Activated naive CD8-positive, alpha-beta T cell treated with anti-CD3 and anti-CD28 coated beads, Interleukin-2, amount 10 ng/mL, durations not matched to agents 7 days and 5 days (primary cell): ENCODE measurements around the gene PPDPF. TPM values are rescaled to one million over a fixed set of nuclear protein-coding genes. Genes with fewer than 3 reads are reported as not detected.

ENCODE experiments used
- ATAC-seq: fragments of 150-1000 bp; cut with Tn5 transposase; one replicate; pipeline ENCODE4 v1.10.0; 2021; ENCODE audit warnings: low read depth, moderate library complexity
- POLR2A ChIA-PET: fragments of 350-600 bp; sonication (Branson Sonifier 250); formaldehyde crosslinking; loops from one replicate; lab custom pipeline; 2021; ENCODE audit warnings: antibody characterized with exemption; lab: Charles Lee
- DNase-seq: peaks from one replicate; pipeline ENCODE4 v3.0.0; 2021
- H3K27ac Mint-ChIP-seq: one replicate; pipeline ENCODE4 v1.8.0; 2022; ENCODE audit warnings: mild to moderate bottlenecking, mixed read lengths
- H3K27me3 Mint-ChIP-seq: one replicate; pipeline ENCODE4 v1.8.0; 2022; ENCODE audit warnings: mild to moderate bottlenecking, moderate library complexity, mixed read lengths
- H3K36me3 Mint-ChIP-seq: one replicate; pipeline ENCODE4 v1.8.0; 2021; ENCODE audit warnings: mild to moderate bottlenecking, mixed read lengths
- H3K4me1 Mint-ChIP-seq: one replicate; pipeline ENCODE4 v1.8.0; 2021; ENCODE audit warnings: mixed read lengths
- H3K4me3 Mint-ChIP-seq: one replicate; pipeline ENCODE4 v1.8.0; 2022; ENCODE audit warnings: mild to moderate bottlenecking, moderate library complexity, mixed read lengths
- H3K9me3 Mint-ChIP-seq: one replicate; pipeline ENCODE4 v1.8.0; 2021; ENCODE audit warnings: mixed read lengths
- total RNA-seq, 2 experiments: library from RNA; stranded (reverse); gene quantifications; one replicate each; pipeline ENCODE4 v1.2.3, GENCODE V29; 2021

PPDPF gene
- total RNA-seq, 2 experiments from 2014 or later, result 242 to 248 TPM

- Mint-ChIP-seq H3K9me3 (no peaks in the 10 kb centered on the region), H3K4me3 (no peak overlapping the region), H3K36me3 (no peaks in the 10 kb centered on the region), H3K27me3 (no peaks in the 10 kb centered on the region), H3K4me1 (no peaks in the 10 kb centered on the region), H3K27ac (no peak overlapping the region)
- DNase-seq, result no peak
- no peak for ATAC-seq
- POLR2A ChIA-PET, result interaction anchor here (1.2 kb wide), 1 partner anchor 9 kb away, joined by 5 read pairs; no protein-coding TSS in a partner anchor
These were observed 23.2 kb downstream of the PPDPF start for GRCh38 chr20:63543733-63544132.

- no peak overlapping the region for H3K4me3 Mint-ChIP-seq
- H3K4me1 Mint-ChIP-seq, result no peaks in the 10 kb centered on the region
- peaks cover 3% of the 10 kb centered on the region for H3K27me3 Mint-ChIP-seq
- H3K36me3 Mint-ChIP-seq, result no peaks in the 10 kb centered on the region
- no peaks in the 10 kb centered on the region for H3K9me3 Mint-ChIP-seq
- DNase-seq, result no peak
- POLR2A ChIA-PET, result interaction anchor here (1.2 kb wide), 1 partner anchor 9 kb away, joined by 5 read pairs; no protein-coding TSS in a partner anchor
- no peak for ATAC-seq
- no peak overlapping the region for H3K27ac Mint-ChIP-seq
These were observed 23.8 kb downstream of the PPDPF start for GRCh38 chr20:63544241-63544957.

DNA sequence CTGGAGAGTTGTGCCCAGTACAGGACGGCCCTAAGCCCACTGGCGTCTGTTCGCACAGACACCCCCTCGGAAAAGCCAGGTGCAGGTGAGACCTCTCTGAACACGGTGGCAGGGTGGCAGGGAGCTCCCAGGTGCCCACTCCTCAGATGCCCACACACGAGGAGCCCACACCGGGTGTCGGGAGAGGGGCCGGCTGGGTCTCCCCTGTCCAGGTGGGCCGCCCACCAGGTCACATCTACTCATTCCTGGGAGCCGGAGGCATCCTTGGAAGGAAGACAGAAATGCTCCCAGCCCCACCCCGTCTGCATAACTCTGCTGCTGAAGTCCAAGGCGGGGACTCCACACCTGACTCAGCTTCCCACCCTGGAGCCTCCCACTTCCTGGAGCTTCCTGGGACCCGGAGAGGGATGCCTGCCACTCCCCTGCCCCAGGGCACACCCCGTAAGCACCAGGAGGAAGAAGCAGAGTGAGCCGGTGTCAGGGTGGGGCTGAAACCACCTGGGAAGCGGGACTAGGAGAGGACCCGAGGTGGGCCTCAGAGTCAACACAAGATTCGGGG is 24.5 kb downstream of the PPDPF start:
- H3K4me3 Mint-ChIP-seq, result no peak overlapping the region
- no peaks in the 10 kb centered on the region for H3K4me1 Mint-ChIP-seq
- ATAC-seq, result no peak
- H3K27ac Mint-ChIP-seq, result no peak overlapping the region
- H3K9me3 Mint-ChIP-seq, result no peaks in the 10 kb centered on the region
- no peak for DNase-seq
- no peaks in the 10 kb centered on the region for H3K36me3 Mint-ChIP-seq
- H3K27me3 Mint-ChIP-seq, result peaks cover 9% of the 10 kb centered on the region
- POLR2A ChIA-PET, result no interaction called here

- POLR2A ChIA-PET, result interaction anchor here (1.1 kb wide), 1 partner anchor 25 kb away, joined by 3 read pairs; the partner anchor contains the start of gene PPDPF
- H3K4me3 Mint-ChIP-seq, result no peak overlapping the region
- DNase-seq (no peak), ATAC-seq (no peak)
- no peaks in the 10 kb centered on the region for H3K36me3 Mint-ChIP-seq
- no peaks in the 10 kb centered on the region for H3K4me1 Mint-ChIP-seq
- peaks cover 15% of the 10 kb centered on the region for H3K27me3 Mint-ChIP-seq
- H3K9me3 Mint-ChIP-seq, result no peaks in the 10 kb centered on the region
- H3K27ac Mint-ChIP-seq, result no peak overlapping the region
These were observed 25.2 kb downstream of the PPDPF start for GRCh38 chr20:63545814-63546213.

- H3K9me3 Mint-ChIP-seq, result no peaks in the 10 kb centered on the region
- POLR2A ChIA-PET, result interaction anchor here (1.1 kb wide), 1 partner anchor 25 kb away, joined by 3 read pairs; the partner anchor contains the start of gene PPDPF
- H3K27ac Mint-ChIP-seq, result no peak overlapping the region
- DNase-seq (no peak), ATAC-seq (no peak)
- H3K4me3 Mint-ChIP-seq, result no peak overlapping the region
- H3K4me1 Mint-ChIP-seq, result no peaks in the 10 kb centered on the region
- peaks cover 18% of the 10 kb centered on the region for H3K27me3 Mint-ChIP-seq
- H3K36me3 Mint-ChIP-seq, result no peaks in the 10 kb centered on the region
These were observed 25.8 kb downstream of the PPDPF start for GRCh38 chr20:63546256-63546955.

- Mint-ChIP-seq H3K36me3 (no peaks in the 10 kb centered on the region), H3K9me3 (no peaks in the 10 kb centered on the region), H3K4me3 (no peak overlapping the region), H3K27me3 (peaks cover 21% of the 10 kb centered on the region), H3K27ac (no peak overlapping the region), H3K4me1 (no peaks in the 10 kb centered on the region)
- no peak for DNase-seq
- ATAC-seq, result no peak
- POLR2A ChIA-PET, result interaction anchor here (1.1 kb wide), 1 partner anchor 26 kb away, joined by 3 read pairs; the partner anchor contains the start of gene PPDPF
These were observed 26.6 kb downstream of the PPDPF start for GRCh38 chr20:63546956-63547724.

DNA sequence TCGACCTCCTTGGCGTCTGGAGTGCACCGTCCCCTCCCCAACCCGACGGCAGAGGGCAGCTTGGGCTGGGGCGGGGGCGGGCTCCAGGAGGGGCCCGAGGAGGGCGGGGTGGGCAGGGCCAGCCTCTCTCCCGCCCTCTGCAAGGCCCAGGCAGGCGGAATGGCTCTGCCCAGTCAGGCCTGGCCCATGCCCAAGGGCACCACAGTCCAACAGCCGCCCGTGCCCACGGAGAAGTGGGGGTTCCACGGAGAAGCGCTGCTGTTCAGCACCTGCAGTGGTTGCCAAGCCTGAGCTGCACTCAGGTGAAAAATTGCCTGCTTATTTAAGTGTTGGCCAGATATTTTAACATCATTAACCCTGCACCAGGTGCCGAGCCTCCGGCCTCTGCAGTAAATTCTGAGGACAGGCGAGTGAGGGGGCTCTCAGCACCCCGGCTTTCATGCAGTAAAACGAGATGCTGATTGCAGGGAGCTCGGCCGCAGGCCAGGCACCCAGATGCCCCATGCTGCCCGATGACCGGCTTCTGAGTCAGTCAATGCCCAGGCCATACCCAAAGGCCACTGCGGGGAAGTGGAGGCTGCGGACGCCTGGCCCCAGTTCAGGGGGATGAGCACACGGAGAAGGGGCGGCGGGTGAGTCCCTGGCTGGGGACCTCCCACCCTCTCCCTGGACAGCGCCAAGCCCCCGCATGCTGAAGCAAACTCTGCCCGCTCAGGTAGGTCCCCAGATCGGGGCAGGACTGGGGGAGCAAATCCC is 27.3 kb downstream of the PPDPF start, which contains the start of gene SRMS:
Gene SRMS (minus strand): TSS at position 25 of the 756 bp plus-strand sequence. CDS start 286 bp downstream, outside the sequence.
- H3K9me3 Mint-ChIP-seq, result no peaks in the 10 kb centered on the region
- H3K27me3 Mint-ChIP-seq, result peaks cover 21% of the 10 kb centered on the region
- no peak within 1 kb of the TSS for H3K4me3 Mint-ChIP-seq
- H3K36me3 Mint-ChIP-seq, result no peaks in the 10 kb centered on the region
- POLR2A ChIA-PET, result no interaction called here
- peaks cover 5% of the 10 kb centered on the region for H3K4me1 Mint-ChIP-seq
- H3K27ac Mint-ChIP-seq, result no peak within 1 kb of the TSS
- DNase-seq, result no peak
- no peak for ATAC-seq

- no peak overlapping the region for H3K4me3 Mint-ChIP-seq
These were observed 28.0 kb downstream of the PPDPF start for GRCh38 chr20:63548542-63548941.

GRCh38 chr20:63549019-63549418 is 28.5 kb downstream of the PPDPF start:
- Mint-ChIP-seq H3K27me3 (peaks cover 21% of the 10 kb centered on the region), H3K4me3 (no peak overlapping the region), H3K9me3 (no peaks in the 10 kb centered on the region), H3K36me3 (no peaks in the 10 kb centered on the region), H3K27ac (no peak overlapping the region), H3K4me1 (peaks cover 7% of the 10 kb centered on the region)
- no peak for DNase-seq
- POLR2A ChIA-PET, result no interaction called here
- ATAC-seq, result no peak

More at GRCh38 chr20:63548542-63548941, 28.0 kb downstream of the PPDPF start:
- Mint-ChIP-seq H3K27ac (no peak overlapping the region), H3K4me1 (peaks cover 7% of the 10 kb centered on the region), H3K27me3 (peaks cover 21% of the 10 kb centered on the region), H3K36me3 (no peaks in the 10 kb centered on the region), H3K9me3 (no peaks in the 10 kb centered on the region)
- no peak for DNase-seq
- POLR2A ChIA-PET, result no interaction called here
- no peak for ATAC-seq

DNA sequence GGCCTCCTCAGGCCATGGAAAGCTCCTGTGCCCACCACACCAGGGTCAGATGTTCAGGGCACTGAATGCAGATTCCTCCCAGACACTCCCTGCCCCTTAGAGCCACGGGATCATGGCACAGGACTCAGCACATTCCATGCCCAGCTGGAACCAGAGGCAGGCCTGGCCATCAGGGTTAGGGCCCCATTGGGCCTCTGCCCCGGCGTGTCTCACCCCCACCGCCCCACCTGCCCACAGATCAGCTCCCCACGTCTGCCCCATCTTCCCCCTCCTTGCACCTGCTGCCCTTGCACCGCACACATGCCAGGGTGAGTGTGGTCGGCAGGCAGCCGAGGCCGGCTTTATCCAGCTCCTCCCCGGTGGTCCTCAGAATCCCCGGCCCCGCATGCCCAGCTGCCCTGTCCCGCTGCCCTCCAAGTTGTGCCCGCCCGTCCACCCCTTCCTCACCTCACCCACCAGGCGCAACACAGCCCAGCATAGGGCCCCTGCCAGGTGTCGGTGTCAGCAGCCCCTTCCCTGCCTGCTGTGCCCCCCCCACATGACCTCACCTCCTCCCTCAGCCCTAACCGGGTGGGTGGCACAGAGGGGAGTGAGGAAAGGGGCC is 29.2 kb downstream of the PPDPF start:
- no peak for ATAC-seq
- peaks cover 7% of the 10 kb centered on the region for H3K4me1 Mint-ChIP-seq
- no peak overlapping the region for H3K4me3 Mint-ChIP-seq
- H3K27ac Mint-ChIP-seq, result no peak overlapping the region
- H3K36me3 Mint-ChIP-seq, result no peaks in the 10 kb centered on the region
- H3K9me3 Mint-ChIP-seq, result no peaks in the 10 kb centered on the region
- DNase-seq, result no peak
- peaks cover 21% of the 10 kb centered on the region for H3K27me3 Mint-ChIP-seq
- POLR2A ChIA-PET, result no interaction called here

DNA sequence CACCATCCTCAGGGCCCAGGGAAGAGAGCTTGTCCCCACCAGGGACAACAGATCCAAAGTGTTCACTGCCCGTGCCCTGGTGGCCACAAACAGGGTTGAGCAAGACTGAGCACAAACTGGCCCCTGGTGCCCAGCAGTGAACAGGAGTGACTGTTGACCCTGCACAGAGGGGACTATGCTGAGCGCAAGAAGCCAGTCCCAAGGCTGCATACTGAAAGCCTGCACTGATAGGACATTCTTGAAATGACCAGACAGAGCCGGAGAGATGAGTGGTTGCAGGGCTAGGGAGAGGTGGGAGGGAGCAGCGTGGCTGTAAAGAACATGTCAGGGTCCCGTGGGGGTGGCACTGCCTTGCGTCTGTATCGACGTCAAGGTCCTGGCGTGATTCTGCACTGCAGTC is 30.5 kb downstream of the PPDPF start:
- POLR2A ChIA-PET, result no interaction called here
- no peak overlapping the region for H3K27ac Mint-ChIP-seq
- peaks cover 21% of the 10 kb centered on the region for H3K27me3 Mint-ChIP-seq
- DNase-seq, result no peak
- peaks cover 7% of the 10 kb centered on the region for H3K4me1 Mint-ChIP-seq
- H3K36me3 Mint-ChIP-seq, result no peaks in the 10 kb centered on the region
- no peak for ATAC-seq
- no peak overlapping the region for H3K4me3 Mint-ChIP-seq
- no peaks in the 10 kb centered on the region for H3K9me3 Mint-ChIP-seq
